ENCODE results near the gene DHCR24. TPM values are rescaled to one million over a fixed set of nuclear protein-coding genes. Genes with fewer than 3 reads are reported as not detected.

Gene DHCR24
- total RNA-seq, 1 experiment from 2014 or later: 44.9 TPM

DNA sequence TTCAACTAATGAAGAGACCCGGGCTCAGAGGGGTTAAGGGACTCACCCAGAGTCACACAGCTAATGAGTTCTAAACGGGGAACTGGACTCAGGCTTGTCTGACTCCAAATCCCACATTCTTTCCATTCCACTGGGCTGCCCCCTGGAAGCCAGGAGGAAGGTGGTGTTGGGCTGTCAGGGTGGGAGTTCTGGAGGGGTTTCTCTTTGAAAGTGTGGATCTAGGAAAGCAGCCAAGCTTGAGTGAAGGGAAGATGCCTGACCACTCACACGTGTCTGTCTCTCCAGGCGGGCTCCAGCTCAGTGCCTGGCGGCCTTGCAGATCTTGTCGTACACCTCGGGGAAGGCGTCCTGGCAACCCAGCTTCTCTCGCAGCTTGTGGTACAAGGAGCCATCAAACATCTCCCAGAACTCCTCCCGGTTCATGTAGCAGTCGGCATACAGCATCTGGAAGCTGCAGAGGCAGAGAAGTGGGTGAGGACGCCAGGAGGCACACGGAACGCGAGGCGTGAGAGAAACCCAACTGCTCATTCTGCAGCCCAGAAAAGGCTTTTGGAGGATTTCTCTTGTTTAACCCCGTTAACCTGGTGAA, 35.0 kb downstream of the DHCR24 start:
- in situ Hi-C loops (cut with HindIII; ENCODE audit: low pct_unique_long_range_greater_than_20kb, low sequenced_read_pairs): no loop called here
- no peak for DNase-seq (ENCODE audit: low read depth, low spot score)

DNA sequence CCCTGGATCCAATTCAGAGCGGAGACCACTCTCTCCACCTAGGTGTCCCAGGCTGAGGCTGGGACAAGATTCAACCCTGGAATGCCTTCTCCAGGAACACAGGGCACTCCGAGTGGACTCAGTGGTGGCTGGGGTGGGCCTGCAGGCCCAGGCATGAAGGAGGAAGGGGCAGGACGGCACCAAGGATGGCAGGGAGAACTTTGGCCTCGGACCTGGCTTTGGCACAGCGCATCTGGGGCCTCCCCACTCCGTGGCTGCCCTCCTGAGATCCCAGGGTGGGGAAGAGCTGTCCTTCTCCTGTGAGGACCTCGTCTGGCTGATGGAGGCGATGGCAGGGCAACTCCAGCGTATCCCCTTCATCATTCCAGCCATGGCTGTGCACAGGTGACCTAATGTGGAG, 35.6 kb downstream of the DHCR24 start:
- no peak for DNase-seq (ENCODE audit: low read depth, low spot score)

DNA sequence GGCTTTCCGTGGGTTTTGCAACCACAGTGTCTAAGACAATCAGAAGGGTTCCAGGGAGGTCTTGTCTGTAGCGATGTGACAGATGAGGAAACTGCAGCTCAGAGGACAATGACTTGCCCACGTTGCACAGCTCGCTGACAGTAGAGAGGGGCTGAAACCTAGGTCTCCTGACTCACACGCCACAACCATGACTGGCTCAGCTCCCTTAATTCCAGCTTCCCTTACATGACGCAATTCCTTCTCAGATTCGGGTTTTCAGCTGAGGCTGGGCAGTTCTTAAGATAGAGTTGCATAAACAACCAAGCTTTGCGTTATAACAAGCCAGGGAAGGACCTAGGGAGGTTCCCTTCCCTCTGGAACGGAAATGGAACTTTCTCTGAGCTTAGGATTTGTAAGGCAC, 36.3 kb downstream of the DHCR24 start:
- DNase-seq (ENCODE audit: low read depth, low spot score): no peak
- in situ Hi-C loops (cut with HindIII; ENCODE audit: low pct_unique_long_range_greater_than_20kb, low sequenced_read_pairs): no loop called here

More for the DNA sequence above, 35.6 kb downstream of the DHCR24 start:
- in situ Hi-C loops (cut with HindIII; ENCODE audit: low pct_unique_long_range_greater_than_20kb, low sequenced_read_pairs): no loop called here

DNA sequence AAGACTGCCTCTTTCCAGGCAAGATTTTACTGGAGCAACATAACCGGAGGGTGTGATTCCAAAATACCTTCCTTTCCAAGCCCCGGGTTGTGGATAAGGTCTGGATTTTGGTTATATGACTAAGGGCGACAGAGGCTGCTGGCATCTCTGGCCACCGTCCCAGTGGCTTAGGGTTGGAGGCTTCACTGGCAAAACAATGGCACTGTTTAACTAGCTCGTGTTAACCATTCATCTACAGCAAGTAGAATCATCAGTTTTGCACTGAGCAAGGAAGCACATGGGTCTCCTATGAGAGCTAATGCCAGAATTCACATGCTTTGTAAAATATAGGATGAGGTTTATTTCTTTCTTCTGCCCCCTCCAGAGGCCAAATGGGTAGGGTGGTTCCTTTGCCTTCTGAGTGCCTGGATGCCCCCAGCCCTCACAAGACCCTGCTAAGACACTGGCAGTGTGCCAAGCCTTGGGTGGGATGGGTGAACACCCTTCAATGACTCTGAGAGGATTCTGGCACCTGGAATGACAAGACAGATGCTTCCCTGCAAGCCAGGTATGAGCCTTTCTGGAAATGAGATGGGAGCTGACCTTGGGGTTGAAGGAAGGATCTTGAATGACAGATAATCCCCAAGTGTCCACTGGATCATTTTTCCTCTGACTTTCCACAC, 36.8 kb downstream of the DHCR24 start:
- no peak for DNase-seq (ENCODE audit: low read depth, low spot score)
- in situ Hi-C loops (cut with HindIII; ENCODE audit: low pct_unique_long_range_greater_than_20kb, low sequenced_read_pairs): no loop called here

GRCh38 chr1:54849219-54850068, 37.6 kb downstream of the DHCR24 start:
- no peak for DNase-seq (ENCODE audit: low read depth, low spot score)
- in situ Hi-C loops (cut with HindIII; ENCODE audit: low pct_unique_long_range_greater_than_20kb, low sequenced_read_pairs): no loop called here

GRCh38 chr1:54848134-54848948, 38.7 kb downstream of the DHCR24 start:
- in situ Hi-C loops (cut with HindIII; ENCODE audit: low pct_unique_long_range_greater_than_20kb, low sequenced_read_pairs): no loop called here
- no peak for DNase-seq (ENCODE audit: low read depth, low spot score)

DNA sequence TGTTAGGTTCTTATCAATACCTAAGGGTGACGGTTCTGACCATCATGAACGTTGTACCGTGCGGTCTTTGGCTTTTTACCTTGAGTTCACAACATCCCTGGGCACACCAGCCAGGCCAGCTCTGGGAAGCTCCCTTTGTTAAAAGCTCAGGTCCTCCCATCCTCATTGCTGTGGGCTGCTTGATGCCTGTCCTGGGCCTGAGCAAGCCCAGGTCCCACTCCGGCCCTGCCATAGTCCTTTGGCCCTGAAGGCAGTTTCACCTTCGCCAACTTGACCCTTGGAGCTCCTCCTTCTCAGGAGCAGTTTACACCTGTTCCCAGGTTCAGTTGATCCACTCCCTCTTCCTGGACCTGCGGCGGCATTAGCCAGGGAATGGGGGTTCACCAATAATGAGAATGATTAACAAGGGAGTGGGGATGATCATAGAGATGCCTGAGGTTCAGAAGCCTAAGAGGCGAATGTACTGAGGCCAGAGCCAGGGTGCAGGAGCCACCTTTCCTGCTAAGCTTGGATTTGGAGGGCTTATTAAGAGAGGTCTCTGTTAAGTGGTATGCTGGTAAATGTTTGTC, 40.2 kb downstream of the DHCR24 start:
- no peak for DNase-seq (ENCODE audit: low read depth, low spot score)
- in situ Hi-C loops (cut with HindIII; ENCODE audit: low pct_unique_long_range_greater_than_20kb, low sequenced_read_pairs): no loop called here

- in situ Hi-C loops (cut with HindIII; ENCODE audit: low pct_unique_long_range_greater_than_20kb, low sequenced_read_pairs): no loop called here
- no peak for DNase-seq (ENCODE audit: low read depth, low spot score)
These were observed 40.7 kb downstream of the DHCR24 start for GRCh38 chr1:54846301-54846700.

- in situ Hi-C loops (cut with HindIII; ENCODE audit: low pct_unique_long_range_greater_than_20kb, low sequenced_read_pairs): no loop called here
- DNase-seq (ENCODE audit: low read depth, low spot score): no peak
These were observed 41.2 kb downstream of the DHCR24 start for GRCh38 chr1:54845772-54846171.

- in situ Hi-C loops (cut with HindIII; ENCODE audit: low pct_unique_long_range_greater_than_20kb, low sequenced_read_pairs): no loop called here
- DNase-seq (ENCODE audit: low read depth, low spot score): no peak
These were observed 42.4 kb downstream of the DHCR24 start for GRCh38 chr1:54844564-54844963.

GRCh38 chr1:54843449-54843848, 43.5 kb downstream of the DHCR24 start:
- in situ Hi-C loops (cut with HindIII; ENCODE audit: low pct_unique_long_range_greater_than_20kb, low sequenced_read_pairs): no loop called here

DNA sequence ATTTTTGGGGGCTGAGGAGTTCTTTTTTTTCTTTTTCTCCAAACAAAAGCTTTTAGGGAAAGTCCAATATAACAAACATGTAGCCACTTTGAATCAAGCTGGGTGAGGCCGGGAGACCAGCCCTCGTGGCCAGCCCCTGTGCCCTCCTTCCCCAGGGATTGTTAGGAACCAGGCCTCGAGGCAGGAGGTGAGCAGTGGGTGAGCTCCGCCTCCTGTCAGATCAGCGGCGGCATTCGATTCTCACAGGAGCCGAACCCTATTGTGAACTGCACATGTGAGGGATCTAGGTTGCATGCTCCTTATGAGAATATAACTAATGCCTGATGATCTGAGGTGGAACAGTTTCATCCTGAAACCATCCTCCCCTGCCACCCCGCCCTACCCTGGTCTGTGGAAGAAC, 44.0 kb downstream of the DHCR24 start:
- in situ Hi-C loops (cut with HindIII; ENCODE audit: low pct_unique_long_range_greater_than_20kb, low sequenced_read_pairs): no loop called here
- DNase-seq (ENCODE audit: low read depth, low spot score): no peak

More at GRCh38 chr1:54843449-54843848, 43.5 kb downstream of the DHCR24 start:
- DNase-seq (ENCODE audit: low read depth, low spot score): no peak

DNA sequence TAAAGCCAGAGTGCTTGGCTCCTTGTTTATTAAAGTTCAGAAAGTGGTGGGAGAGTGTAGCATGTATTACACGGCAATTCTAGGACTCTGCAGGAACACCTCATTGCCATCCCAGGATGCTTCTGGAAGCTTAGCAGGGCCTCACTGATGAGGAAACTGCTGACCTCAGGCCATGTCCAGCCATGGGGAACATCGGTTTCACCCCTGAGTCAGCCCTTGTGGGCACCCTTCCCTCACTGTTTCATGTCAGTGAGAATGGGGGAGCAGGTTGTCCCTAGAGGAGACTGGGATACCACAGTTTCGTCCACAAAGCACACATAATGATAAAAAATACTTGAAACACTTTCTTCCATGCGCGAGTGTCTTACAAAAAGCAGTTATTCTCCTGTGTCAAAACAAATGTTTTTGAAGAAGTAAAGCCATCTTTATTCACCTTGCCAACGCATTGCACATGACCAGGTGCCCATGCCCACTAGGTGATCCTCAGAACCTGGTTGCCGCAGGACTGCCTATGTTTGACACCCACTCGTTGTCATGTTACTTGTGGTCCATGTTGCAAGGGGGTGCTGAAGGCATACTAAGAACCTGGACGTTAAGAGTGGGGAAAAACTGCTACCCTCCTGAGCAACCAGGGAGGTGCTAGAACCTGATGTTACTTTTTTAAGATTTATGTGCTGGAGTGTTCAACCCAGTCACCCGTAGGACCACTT, 44.6 kb downstream of the DHCR24 start:
- no peak for DNase-seq (ENCODE audit: low read depth, low spot score)
- in situ Hi-C loops (cut with HindIII; ENCODE audit: low pct_unique_long_range_greater_than_20kb, low sequenced_read_pairs): no loop called here

DNA sequence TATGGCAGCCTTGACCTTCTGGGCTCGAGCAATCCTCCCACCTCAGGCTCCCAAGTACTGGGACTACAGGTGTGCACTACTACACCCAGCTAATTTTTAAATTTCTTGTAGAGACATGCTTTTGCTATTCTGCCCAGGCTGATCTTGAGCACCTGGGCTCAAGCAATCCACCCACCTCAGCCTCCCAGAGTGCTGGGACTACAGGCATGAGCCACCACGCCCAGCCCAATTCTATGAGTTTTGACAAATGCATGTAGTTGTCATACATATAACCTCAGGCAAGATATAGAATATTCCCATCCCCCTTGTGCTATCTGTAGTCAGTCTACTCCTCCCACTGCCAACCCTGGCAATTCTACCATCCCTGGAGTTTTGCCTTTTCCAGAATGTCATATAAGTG, 47.2 kb downstream of the DHCR24 start:
- in situ Hi-C loops (cut with HindIII; ENCODE audit: low pct_unique_long_range_greater_than_20kb, low sequenced_read_pairs): no loop called here
- no peak for DNase-seq (ENCODE audit: low read depth, low spot score)

GRCh38 chr1:54838565-54839180, 48.3 kb downstream of the DHCR24 start:
- in situ Hi-C loops (cut with HindIII; ENCODE audit: low pct_unique_long_range_greater_than_20kb, low sequenced_read_pairs): no loop called here
- no peak for DNase-seq (ENCODE audit: low read depth, low spot score)

DNA sequence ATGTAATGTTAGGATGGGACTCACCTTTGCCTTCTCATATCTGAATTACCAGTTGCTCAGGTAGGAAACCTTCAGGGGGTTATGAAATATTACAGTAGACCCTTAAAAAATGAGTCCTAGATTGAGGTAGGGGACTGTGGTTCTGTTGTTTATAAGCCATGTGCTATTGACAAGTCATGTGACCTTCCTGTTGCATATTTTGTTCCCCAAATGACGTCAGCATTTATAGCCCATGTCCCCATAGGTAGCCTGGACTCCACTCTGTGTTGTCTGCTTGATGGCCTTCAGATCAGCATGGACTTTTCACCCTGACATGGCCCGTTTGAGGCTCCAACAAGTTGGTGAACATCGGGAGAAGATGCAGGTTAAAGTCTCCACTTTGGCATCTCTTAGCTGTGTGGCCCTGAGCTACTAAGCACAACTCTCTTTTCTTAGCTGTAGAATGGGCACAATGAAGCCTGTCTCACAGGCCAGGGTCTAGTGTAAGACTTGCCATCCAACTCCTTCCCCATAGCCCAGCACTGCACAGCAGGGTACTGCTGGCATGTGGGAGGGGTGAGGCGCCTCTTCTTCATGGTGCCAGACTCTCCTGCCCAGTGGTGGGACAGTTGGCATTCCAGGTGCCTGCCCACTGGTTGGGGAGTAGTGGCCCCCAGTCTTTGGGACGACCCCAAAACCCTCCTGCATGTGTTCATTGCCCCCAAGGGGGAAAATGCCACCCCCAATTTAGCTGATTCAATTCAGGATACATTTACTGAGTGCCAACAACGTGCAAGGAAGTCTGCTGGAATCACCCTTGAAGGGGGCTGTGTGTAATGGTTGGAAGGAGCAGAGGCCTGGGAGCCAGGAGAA, 49.8 kb downstream of the DHCR24 start:
- in situ Hi-C loops (cut with HindIII; ENCODE audit: low pct_unique_long_range_greater_than_20kb, low sequenced_read_pairs): no loop called here
- no peak for DNase-seq (ENCODE audit: low read depth, low spot score)
